ENCODE results near the gene PNLDC1. TPM values are rescaled to one million over a fixed set of nuclear protein-coding genes. Genes with fewer than 3 reads are reported as not detected.
A peak's percentile ranks its signal among the peaks of the same experiment; 100 is the strongest.

The PNLDC1 gene
- total and polyA plus RNA-seq, 2 experiments from 2014 or later, result 0.09 to 0.31 TPM

GRCh38 chr6:159777240-159777904 is 22.7 kb upstream of the PNLDC1 start:
- Histone ChIP-seq H3K27ac (no peak overlapping the region), H3K27me3 (no peaks in the 10 kb centered on the region), H3K4me3 (no peak overlapping the region), H3K36me3 (peaks cover 75% of the 10 kb centered on the region), H3K4me1 (ENCODE audit: low read depth) (no peaks in the 10 kb centered on the region), H3K9me3 (ENCODE audit: low read depth) (no peaks in the 10 kb centered on the region)
- DNase-seq (ENCODE audit: low read depth in 1 of 2, low spot score in 1 of 2), result no peak
- TF ChIP-seq CTCF (IDR thresholded peaks at IDR 0.05; ENCODE audit: low read depth, low read length), result no peak

- no peak for DNase-seq (ENCODE audit: low read depth in 1 of 2, low spot score in 1 of 2)
- Histone ChIP-seq H3K4me3 (no peak overlapping the region), H3K9me3 (ENCODE audit: low read depth) (no peaks in the 10 kb centered on the region), H3K27ac (no peak overlapping the region), H3K4me1 (ENCODE audit: low read depth) (no peaks in the 10 kb centered on the region), H3K36me3 (peaks cover 81% of the 10 kb centered on the region), H3K27me3 (no peaks in the 10 kb centered on the region)
- no peak for TF ChIP-seq CTCF (IDR thresholded peaks at IDR 0.05; ENCODE audit: low read depth, low read length)
These were observed 21.9 kb upstream of the PNLDC1 start for GRCh38 chr6:159778131-159778530.

GRCh38 chr6:159778542-159779103 is 21.5 kb upstream of the PNLDC1 start:
- no peaks in the 10 kb centered on the region for H3K27me3 ChIP-seq
- H3K27ac ChIP-seq, result no peak overlapping the region
- no peaks in the 10 kb centered on the region for H3K4me1 ChIP-seq (ENCODE audit: low read depth)
- H3K9me3 ChIP-seq (ENCODE audit: low read depth), result no peaks in the 10 kb centered on the region
- no peak overlapping the region for H3K4me3 ChIP-seq
- DNase-seq (ENCODE audit: low read depth in 1 of 2, low spot score in 1 of 2), result no peak
- peaks cover 82% of the 10 kb centered on the region for H3K36me3 ChIP-seq
- no peak for TF ChIP-seq CTCF (IDR thresholded peaks at IDR 0.05; ENCODE audit: low read depth, low read length)

GRCh38 chr6:159788276-159788675 is 11.8 kb upstream of the PNLDC1 start:
- Histone ChIP-seq H3K36me3 (peaks cover 49% of the 10 kb centered on the region), H3K27me3 (no peaks in the 10 kb centered on the region), H3K27ac (peak overlapping the region; percentile 87), H3K4me1 (ENCODE audit: low read depth) (peaks cover 17% of the 10 kb centered on the region), H3K4me3 (peak overlapping the region; percentile 99), H3K9me3 (ENCODE audit: low read depth) (no peaks in the 10 kb centered on the region)
- DNase-seq (ENCODE audit: low read depth in 1 of 2, low spot score in 1 of 2), result no peak
- TF ChIP-seq CTCF (IDR thresholded peaks at IDR 0.05; ENCODE audit: low read depth, low read length), result no peak

GRCh38 chr6:159788753-159789376 is 11.2 kb upstream of the PNLDC1 start:
- H3K4me1 ChIP-seq (ENCODE audit: low read depth), result peaks cover 17% of the 10 kb centered on the region
- no peaks in the 10 kb centered on the region for H3K27me3 ChIP-seq
- H3K9me3 ChIP-seq (ENCODE audit: low read depth), result no peaks in the 10 kb centered on the region
- H3K36me3 ChIP-seq, result peaks cover 43% of the 10 kb centered on the region
- TF ChIP-seq CTCF (IDR thresholded peaks at IDR 0.05; ENCODE audit: low read depth, low read length), result no peak
- H3K27ac ChIP-seq, result peak overlapping the region; percentile 87
- peak; percentile 52 to 79 for DNase-seq (ENCODE audit: low read depth in 1 of 2, low spot score in 1 of 2)
- H3K4me3 ChIP-seq, result peak overlapping the region; percentile 99

Data from cardiac muscle cell (in vitro differentiated cells and primary cell).